ENCODE data around the gene ODAD4. TPM values are rescaled to one million over a fixed set of nuclear protein-coding genes. Genes with fewer than 3 reads are reported as not detected.

The ODAD4 gene
- total RNA-seq, 3 donors from 2014 or later (not counting 1 experiment from before 2014, with no cell fraction given): 0.70 to 2.9 (median 0.95) TPM

DNA sequence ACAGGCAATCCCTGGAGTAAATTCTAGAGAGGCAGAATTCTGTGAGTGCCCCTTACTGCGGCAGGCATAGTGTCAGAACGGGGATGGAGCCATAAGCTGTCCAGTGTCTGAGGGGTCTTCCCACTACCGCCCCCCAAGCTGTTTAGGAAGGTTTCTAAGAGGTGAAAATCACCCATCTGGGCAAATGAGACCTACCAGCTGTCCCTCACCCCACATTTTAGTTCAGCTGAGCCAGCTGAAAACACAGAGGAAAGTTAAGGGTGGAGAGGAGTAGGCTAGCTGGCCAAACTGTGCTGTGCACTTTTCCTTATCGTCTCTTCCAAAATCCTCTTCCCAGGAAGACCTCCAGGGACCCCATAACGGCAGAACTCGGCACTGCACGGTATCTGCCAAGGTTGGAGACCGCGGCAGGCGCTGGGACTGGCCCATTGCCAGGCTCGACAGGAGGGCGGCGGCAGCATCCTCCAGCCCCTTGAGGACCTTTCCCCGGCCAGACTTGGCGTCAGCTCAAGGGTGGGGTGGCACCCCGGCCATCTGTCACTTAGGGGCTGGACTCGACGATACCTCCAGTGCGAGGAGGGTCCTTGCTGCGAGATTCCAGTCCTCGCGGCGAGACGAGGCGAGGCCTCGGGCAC is 12.6 kb upstream of the ODAD4 start:
- H3K4me3 ChIP-seq (ENCODE audit: low read length): peak overlapping the region; percentile 89
- intact Hi-C loops (cut with micrococcal nuclease): loop anchor here (2.0 kb wide), 1 partner anchor 49 kb away; the partner anchor contains the start of gene CNP
- H3K9me3 Mint-ChIP-seq: no peaks in the 10 kb centered on the region
- 7% methylated on average over 25 of the region's 26 CpGs for WGBS (ENCODE audit: insufficient coverage)
- TF ChIP-seq, protein P1, sequence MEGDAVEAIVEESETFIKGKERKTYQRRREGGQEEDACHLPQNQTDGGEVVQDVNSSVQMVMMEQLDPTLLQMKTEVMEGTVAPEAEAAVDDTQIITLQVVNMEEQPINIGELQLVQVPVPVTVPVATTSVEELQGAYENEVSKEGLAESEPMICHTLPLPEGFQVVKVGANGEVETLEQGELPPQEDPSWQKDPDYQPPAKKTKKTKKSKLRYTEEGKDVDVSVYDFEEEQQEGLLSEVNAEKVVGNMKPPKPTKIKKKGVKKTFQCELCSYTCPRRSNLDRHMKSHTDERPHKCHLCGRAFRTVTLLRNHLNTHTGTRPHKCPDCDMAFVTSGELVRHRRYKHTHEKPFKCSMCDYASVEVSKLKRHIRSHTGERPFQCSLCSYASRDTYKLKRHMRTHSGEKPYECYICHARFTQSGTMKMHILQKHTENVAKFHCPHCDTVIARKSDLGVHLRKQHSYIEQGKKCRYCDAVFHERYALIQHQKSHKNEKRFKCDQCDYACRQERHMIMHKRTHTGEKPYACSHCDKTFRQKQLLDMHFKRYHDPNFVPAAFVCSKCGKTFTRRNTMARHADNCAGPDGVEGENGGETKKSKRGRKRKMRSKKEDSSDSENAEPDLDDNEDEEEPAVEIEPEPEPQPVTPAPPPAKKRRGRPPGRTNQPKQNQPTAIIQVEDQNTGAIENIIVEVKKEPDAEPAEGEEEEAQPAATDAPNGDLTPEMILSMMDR (IDR thresholded peaks at IDR 0.05): no peak
- H3K4me1 Mint-ChIP-seq: peaks cover 38 to 45% of the 10 kb centered on the region in 2 donors
- no peaks in the 10 kb centered on the region for H3K36me3 Mint-ChIP-seq
- ATAC-seq (no peak), DNase-seq (peak; percentile 32 to 66)
- peaks cover 20% of the 10 kb centered on the region for H3K4me1 ChIP-seq (ENCODE audit: control insufficient read depth, insufficient read depth, low read length)
- peak overlapping the region; percentile 58 for H3K27ac ChIP-seq (ENCODE audit: low read length)
- no peaks in the 10 kb centered on the region for H3K27me3 Mint-ChIP-seq (ENCODE audit: low read depth in 2 of 2)
- peak overlapping the region; percentile 96 for H3K4me3 Mint-ChIP-seq
- peaks cover 4% of the 10 kb centered on the region for H3K36me3 ChIP-seq (ENCODE audit: control insufficient read depth, insufficient read depth, low read length)
- no peaks in the 10 kb centered on the region for H3K9me3 ChIP-seq (ENCODE audit: control insufficient read depth, insufficient read depth, low read length)
- H3K27me3 ChIP-seq (ENCODE audit: control insufficient read depth, insufficient read depth, low read length): no peaks in the 10 kb centered on the region
- H3K27ac Mint-ChIP-seq: peak overlapping the region; percentile 74 to 91

DNA sequence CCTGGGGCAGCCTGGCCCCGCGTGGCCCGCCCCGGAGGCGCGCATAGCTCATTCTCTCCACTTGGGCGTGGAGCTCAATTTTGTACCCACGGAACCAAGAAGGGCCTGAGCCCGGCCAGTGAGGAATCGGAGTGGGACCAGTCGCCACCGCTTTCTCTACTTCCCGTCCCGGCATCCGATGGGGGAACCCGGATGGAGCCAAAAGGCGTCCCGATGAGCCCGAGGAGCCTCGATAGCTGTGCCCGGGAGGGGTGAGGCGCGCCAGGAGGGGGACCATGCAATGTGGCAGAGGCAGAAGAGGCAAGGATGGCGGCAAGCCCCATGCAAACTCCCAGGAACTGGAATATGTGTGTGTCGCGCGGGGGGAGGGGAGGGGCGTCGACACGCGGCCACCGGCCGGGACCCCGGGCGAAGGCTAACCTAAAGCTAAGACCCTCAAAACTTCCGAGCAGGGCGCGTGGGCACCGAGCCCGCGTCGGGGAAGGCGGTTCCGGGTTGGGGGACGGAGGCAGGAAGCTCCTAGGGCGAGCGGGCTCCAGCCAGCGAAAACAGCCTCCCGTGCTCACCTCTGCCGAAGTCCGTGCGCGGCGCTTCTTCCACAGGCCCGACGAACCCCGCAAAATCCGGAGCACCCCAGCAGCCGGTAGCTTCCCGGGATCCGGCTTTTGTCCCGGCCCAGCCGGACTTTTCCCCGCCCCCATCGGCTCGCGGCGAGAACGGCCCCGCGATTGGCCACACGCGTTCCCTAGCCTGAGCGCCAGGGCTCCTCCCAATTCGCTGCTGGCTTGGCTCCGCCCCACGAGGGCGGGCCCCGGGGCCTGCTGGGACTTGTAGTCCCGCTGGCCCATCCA is 11.9 kb upstream of the ODAD4 start, which contains the start of gene ACLY:
Gene ACLY, minus strand, starts transcription at position 638 of the 851 bp plus-strand sequence. CDS start 5,078 bp downstream, outside the sequence.
- peak within 1 kb of the TSS; percentile 89 for H3K4me3 ChIP-seq (ENCODE audit: low read length)
- no peaks in the 10 kb centered on the region for H3K9me3 ChIP-seq (ENCODE audit: control insufficient read depth, insufficient read depth, low read length)
- ATAC-seq (peak; percentile 98 to 99 (median 99)), DNase-seq (peak; percentile 91 to 97)
- no peaks in the 10 kb centered on the region for H3K27me3 ChIP-seq (ENCODE audit: control insufficient read depth, insufficient read depth, low read length)
- Mint-ChIP-seq H3K27me3 (ENCODE audit: low read depth in 2 of 2) (no peaks in the 10 kb centered on the region), H3K4me1 (peaks cover 30 to 37% of the 10 kb centered on the region in 2 donors), H3K4me3 (peak within 1 kb of the TSS; percentile 96), H3K27ac (peak within 1 kb of the TSS; percentile 74 to 91), H3K9me3 (no peaks in the 10 kb centered on the region), H3K36me3 (no peaks in the 10 kb centered on the region)
- WGBS (ENCODE audit: insufficient coverage): under 1% methylated on average over 80 of the region's 80 CpGs
- intact Hi-C loops (cut with micrococcal nuclease): loop anchor here (1.0 to 2.0 kb wide), 3 partner anchors 12 to 53 kb away; partner anchors contain the start of genes CNP, KLHL11 and ODAD4
- H3K4me1 ChIP-seq (ENCODE audit: control insufficient read depth, insufficient read depth, low read length): peaks cover 20% of the 10 kb centered on the region
- H3K27ac ChIP-seq (ENCODE audit: low read length): peak within 1 kb of the TSS; percentile 58
- H3K36me3 ChIP-seq (ENCODE audit: control insufficient read depth, insufficient read depth, low read length): no peaks in the 10 kb centered on the region
- TF ChIP-seq, protein P1 (IDR thresholded peaks at IDR 0.05): no peak

DNA sequence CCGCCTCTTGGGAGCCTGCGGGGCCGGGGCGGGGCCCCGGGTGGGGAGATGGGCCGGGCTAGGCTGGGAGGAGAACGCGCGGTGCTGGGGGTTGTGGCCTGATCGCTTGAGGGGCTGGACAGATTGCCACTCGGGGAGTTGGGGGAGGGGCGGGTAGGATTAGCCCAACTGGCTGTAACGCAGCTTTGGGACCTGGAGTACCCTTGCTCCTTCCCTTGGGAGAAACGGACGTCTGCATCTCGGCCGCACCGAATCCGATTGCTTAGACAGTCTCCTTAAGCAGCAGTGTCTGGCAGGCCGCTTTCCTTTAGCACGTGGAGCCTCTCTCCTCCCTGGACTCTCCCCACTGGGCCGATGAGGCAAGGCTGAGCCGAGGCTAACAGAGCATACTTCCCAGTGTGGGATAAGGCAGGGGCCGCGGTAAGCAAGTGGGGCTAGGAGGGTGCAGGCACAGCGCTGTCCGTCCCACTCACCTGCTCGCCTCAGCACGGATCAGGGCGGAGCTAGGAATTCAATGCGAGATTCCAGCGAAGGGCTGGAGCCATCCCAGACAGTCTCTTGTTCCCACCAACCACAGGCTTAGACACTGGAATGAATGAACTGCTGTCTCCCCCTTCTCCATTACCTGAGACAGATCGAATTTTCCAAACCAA is 11.1 kb upstream of the ODAD4 start:
- H3K27ac Mint-ChIP-seq: peak overlapping the region; percentile 74 to 91
- H3K27me3 ChIP-seq (ENCODE audit: control insufficient read depth, insufficient read depth, low read length): no peaks in the 10 kb centered on the region
- H3K36me3 Mint-ChIP-seq: no peaks in the 10 kb centered on the region
- H3K4me3 Mint-ChIP-seq: peak overlapping the region; percentile 96
- no peaks in the 10 kb centered on the region for H3K36me3 ChIP-seq (ENCODE audit: control insufficient read depth, insufficient read depth, low read length)
- peaks cover 20% of the 10 kb centered on the region for H3K4me1 ChIP-seq (ENCODE audit: control insufficient read depth, insufficient read depth, low read length)
- peak overlapping the region; percentile 89 for H3K4me3 ChIP-seq (ENCODE audit: low read length)
- no peaks in the 10 kb centered on the region for H3K27me3 Mint-ChIP-seq (ENCODE audit: low read depth in 2 of 2)
- no peaks in the 10 kb centered on the region for H3K9me3 ChIP-seq (ENCODE audit: control insufficient read depth, insufficient read depth, low read length)
- no peak overlapping the region for H3K27ac ChIP-seq (ENCODE audit: low read length)
- ATAC-seq (no peak), DNase-seq (no peak)
- TF ChIP-seq, protein P1 (IDR thresholded peaks at IDR 0.05): no peak
- no peaks in the 10 kb centered on the region for H3K9me3 Mint-ChIP-seq
- peaks cover 23 to 30% of the 10 kb centered on the region in 2 donors for H3K4me1 Mint-ChIP-seq
- intact Hi-C loops (cut with micrococcal nuclease): loop anchor here (1.0 to 2.0 kb wide), 3 partner anchors 11 to 54 kb away; partner anchors contain the start of genes CNP, KLHL11 and ODAD4
- WGBS (ENCODE audit: insufficient coverage): 22% methylated on average over 33 of the region's 33 CpGs

All from natural killer cell (primary cell).